HepG2 (cell line): Measurements from ENCODE around the gene PLK2. TPM values are rescaled to one million over a fixed set of nuclear protein-coding genes. Genes with fewer than 3 reads are reported as not detected.

Experiments used
- GATA4 ChIP-seq: sonication (generic); IDR thresholded peaks from 2 replicates; pipeline ENCODE4 v1.6.1; 2016; ENCODE audit warnings: antibody characterized with exemption, low read depth, borderline replicate concordance
- RAD21 ChIP-seq: fragments of 450-650 bp; formaldehyde crosslinking; IDR thresholded peaks from 2 replicates; pipeline ENCODE4 v1.5.0; 2020; ENCODE audit warnings: mild to moderate bottlenecking
- YEATS4 ChIP-seq: sonication (generic); formaldehyde crosslinking; IDR thresholded peaks from 2 replicates; pipeline ENCODE4 v1.4.0; 2020; ENCODE audit warnings: missing genetic modification reagents, borderline replicate concordance
- ZMYM3 ChIP-seq: sonication (generic); formaldehyde crosslinking; IDR thresholded peaks from 2 replicates; pipeline ENCODE4 v1.5.1; 2020; ENCODE audit warnings: mild to moderate bottlenecking, missing genetic modification reagents
- ZNF124 ChIP-seq: sonication (generic); formaldehyde crosslinking; IDR thresholded peaks from 2 replicates; pipeline ENCODE4 v1.4.0; 2020; ENCODE audit warnings: missing genetic modification reagents
- ZNF282 ChIP-seq: fragments of 450-650 bp; IDR thresholded peaks from 2 replicates; pipeline ENCODE4 v1.6.1; 2018; ENCODE audit not compliant: partially characterized antibody
- ZNF713 ChIP-seq: sonication (generic); formaldehyde crosslinking; IDR thresholded peaks from 2 replicates; pipeline ENCODE4 v1.4.0; 2020; ENCODE audit warnings: mild to moderate bottlenecking, missing genetic modification reagents
- polyA plus RNA-seq, 8 experiments: library from polyadenylated mRNA; depleted of rRNA in 3 of 8; stranded (reverse) in 7 of 8; unstranded in 1 of 8; fragments of >200 nt; fragmentation: Illumina TruSeq in 4 of 8; extraction: Trizol in 4 of 8; gene quantifications; 2 replicates each; pipeline versions ENCODE4 v1.2.1 to v1.2.3, GENCODE V29; 2011 to 2016; ENCODE audit warnings: low read depth in 4 of 8, missing spikeins in 1 of 8, mixed read lengths in 1 of 8; ENCODE audit not compliant: insufficient read depth in 1 of 8
- total RNA-seq, 5 experiments: library from RNA; depleted of rRNA; stranded (reverse); fragments of >200 nt; fragmentation: Illumina TruSeq; extraction: Trizol; gene quantifications; 2 replicates each; pipeline ENCODE4 v1.2.3, GENCODE V29; 2016; ENCODE audit warnings: low read depth in 1 of 5
- TF ChIP-seq, protein P1 (sequence below): sonication (generic); formaldehyde crosslinking; IDR thresholded peaks from 2 replicates; pipeline ENCODE4 v1.4.0; 2020; ENCODE audit warnings: missing genetic modification reagents
- TF ChIP-seq, protein P2 (sequence below): sonication (generic); formaldehyde crosslinking; IDR thresholded peaks from 2 replicates; pipeline ENCODE4 v1.4.0; 2020; ENCODE audit warnings: low read depth, missing genetic modification reagents
- TF ChIP-seq, protein P3 (sequence below): sonication (generic); formaldehyde crosslinking; IDR thresholded peaks from 2 replicates; pipeline ENCODE4 v1.8.0; 2022; ENCODE audit warnings: missing genetic modification reagents, low read depth, mild to moderate bottlenecking, borderline replicate concordance
- TF ChIP-seq, protein P4 (sequence below): sonication (generic); formaldehyde crosslinking; IDR thresholded peaks from 2 replicates; pipeline ENCODE4 v1.4.0; 2020; ENCODE audit warnings: missing genetic modification reagents
- TF ChIP-seq, protein P5 (sequence below): sonication (generic); formaldehyde crosslinking; IDR thresholded peaks from 2 replicates; pipeline ENCODE4 v1.5.0; 2020; ENCODE audit warnings: mild to moderate bottlenecking, missing genetic modification reagents, moderate library complexity

PLK2 gene
- total and polyA plus RNA-seq, 2 of the 13 experiments (the other 11 are each of a cell fraction or from before 2014, with no cell fraction given) = 9.6 to 29.6 TPM

DNA sequence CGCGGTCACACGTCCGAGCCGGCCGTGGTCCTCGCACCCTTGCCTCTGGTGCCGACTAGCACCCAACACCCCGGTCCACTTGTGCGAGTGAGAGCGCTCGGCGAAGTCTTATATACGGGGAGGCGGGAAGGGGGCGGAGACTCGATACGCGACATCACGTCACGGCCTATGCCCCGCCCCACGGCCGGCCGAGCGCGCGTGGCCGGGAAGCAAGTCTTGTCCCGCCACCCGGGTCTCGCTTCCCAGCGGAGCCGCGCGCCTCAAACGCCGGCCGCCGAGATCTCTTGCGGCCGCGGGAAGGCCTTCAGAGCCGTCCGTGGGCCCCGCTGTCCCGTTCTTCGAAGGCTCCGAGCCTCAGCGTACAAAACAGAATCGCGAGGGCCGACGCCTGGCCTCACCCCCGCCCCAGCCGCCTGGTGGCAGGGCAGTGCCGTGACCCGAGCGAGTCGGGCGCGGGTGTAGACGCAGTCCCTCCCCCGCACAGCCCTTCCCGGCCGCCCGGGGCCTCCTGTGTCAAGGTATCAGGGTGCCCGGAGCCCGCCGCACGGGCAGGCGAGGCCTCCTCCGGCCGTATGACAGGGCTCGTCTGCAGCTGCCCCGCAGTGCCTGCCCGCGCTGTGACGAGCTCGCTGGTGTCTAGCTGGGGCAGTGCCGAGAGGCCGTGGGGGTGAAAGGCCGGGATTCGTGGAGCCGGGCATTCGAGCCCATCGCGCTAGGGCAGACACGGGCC is at the start of gene PLK2 (continued):
- TF ChIP-seq ZNF124 = no peak
- TF ChIP-seq ZMYM3 (CRISPR knock-in tag) = no peak
- TF ChIP-seq GATA4 = peak; percentile 70; the same call in 1 of the 2 replicates
- TF ChIP-seq, protein P1, sequence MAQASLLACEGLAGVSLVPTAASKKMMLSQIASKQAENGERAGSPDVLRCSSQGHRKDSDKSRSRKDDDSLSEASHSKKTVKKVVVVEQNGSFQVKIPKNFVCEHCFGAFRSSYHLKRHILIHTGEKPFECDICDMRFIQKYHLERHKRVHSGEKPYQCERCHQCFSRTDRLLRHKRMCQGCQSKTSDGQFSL = no peak
- TF ChIP-seq, protein P2, sequence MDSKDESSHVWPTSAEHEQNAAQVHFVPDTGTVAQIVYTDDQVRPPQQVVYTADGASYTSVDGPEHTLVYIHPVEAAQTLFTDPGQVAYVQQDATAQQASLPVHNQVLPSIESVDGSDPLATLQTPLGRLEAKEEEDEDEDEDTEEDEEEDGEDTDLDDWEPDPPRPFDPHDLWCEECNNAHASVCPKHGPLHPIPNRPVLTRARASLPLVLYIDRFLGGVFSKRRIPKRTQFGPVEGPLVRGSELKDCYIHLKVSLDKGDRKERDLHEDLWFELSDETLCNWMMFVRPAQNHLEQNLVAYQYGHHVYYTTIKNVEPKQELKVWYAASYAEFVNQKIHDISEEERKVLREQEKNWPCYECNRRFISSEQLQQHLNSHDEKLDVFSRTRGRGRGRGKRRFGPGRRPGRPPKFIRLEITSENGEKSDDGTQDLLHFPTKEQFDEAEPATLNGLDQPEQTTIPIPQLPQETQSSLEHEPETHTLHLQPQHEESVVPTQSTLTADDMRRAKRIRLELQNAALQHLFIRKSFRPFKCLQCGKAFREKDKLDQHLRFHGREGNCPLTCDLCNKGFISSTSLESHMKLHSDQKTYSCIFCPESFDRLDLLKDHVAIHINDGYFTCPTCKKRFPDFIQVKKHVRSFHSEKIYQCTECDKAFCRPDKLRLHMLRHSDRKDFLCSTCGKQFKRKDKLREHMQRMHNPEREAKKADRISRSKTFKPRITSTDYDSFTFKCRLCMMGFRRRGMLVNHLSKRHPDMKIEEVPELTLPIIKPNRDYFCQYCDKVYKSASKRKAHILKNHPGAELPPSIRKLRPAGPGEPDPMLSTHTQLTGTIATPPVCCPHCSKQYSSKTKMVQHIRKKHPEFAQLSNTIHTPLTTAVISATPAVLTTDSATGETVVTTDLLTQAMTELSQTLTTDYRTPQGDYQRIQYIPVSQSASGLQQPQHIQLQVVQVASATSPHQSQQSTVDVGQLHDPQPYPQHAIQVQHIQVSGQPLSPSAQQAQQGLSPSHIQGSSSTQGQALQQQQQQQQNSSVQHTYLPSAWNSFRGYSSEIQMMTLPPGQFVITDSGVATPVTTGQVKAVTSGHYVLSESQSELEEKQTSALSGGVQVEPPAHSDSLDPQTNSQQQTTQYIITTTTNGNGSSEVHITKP = no peak
- no peak for TF ChIP-seq ZNF282
- TF ChIP-seq, protein P3, sequence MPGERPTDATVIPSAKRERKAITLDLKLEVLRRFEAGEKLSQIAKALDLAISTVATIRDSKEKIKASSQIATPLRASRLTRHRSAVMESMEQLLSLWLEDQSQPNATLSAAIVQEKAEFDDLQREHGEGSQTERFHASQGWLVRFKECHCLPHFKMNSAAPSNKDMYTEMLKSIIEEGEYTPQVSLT (CRISPR knock-in tag) = no peak; the same call in 1 of the 2 replicates
- TF ChIP-seq, protein P4, sequence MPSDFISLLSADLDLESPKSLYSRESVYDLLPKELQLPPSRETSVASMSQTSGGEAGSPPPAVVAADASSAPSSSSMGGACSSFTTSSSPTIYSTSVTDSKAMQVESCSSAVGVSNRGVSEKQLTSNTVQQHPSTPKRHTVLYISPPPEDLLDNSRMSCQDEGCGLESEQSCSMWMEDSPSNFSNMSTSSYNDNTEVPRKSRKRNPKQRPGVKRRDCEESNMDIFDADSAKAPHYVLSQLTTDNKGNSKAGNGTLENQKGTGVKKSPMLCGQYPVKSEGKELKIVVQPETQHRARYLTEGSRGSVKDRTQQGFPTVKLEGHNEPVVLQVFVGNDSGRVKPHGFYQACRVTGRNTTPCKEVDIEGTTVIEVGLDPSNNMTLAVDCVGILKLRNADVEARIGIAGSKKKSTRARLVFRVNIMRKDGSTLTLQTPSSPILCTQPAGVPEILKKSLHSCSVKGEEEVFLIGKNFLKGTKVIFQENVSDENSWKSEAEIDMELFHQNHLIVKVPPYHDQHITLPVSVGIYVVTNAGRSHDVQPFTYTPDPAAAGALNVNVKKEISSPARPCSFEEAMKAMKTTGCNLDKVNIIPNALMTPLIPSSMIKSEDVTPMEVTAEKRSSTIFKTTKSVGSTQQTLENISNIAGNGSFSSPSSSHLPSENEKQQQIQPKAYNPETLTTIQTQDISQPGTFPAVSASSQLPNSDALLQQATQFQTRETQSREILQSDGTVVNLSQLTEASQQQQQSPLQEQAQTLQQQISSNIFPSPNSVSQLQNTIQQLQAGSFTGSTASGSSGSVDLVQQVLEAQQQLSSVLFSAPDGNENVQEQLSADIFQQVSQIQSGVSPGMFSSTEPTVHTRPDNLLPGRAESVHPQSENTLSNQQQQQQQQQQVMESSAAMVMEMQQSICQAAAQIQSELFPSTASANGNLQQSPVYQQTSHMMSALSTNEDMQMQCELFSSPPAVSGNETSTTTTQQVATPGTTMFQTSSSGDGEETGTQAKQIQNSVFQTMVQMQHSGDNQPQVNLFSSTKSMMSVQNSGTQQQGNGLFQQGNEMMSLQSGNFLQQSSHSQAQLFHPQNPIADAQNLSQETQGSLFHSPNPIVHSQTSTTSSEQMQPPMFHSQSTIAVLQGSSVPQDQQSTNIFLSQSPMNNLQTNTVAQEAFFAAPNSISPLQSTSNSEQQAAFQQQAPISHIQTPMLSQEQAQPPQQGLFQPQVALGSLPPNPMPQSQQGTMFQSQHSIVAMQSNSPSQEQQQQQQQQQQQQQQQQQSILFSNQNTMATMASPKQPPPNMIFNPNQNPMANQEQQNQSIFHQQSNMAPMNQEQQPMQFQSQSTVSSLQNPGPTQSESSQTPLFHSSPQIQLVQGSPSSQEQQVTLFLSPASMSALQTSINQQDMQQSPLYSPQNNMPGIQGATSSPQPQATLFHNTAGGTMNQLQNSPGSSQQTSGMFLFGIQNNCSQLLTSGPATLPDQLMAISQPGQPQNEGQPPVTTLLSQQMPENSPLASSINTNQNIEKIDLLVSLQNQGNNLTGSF = no peak
- TF ChIP-seq RAD21 (CRISPR knock-in tag) = no peak
- 0 out of 2 replicates have a peak, but pooled peaks have one; percentile 34 for TF ChIP-seq ZNF713 (CRISPR knock-in tag)
- TF ChIP-seq, protein P5, sequence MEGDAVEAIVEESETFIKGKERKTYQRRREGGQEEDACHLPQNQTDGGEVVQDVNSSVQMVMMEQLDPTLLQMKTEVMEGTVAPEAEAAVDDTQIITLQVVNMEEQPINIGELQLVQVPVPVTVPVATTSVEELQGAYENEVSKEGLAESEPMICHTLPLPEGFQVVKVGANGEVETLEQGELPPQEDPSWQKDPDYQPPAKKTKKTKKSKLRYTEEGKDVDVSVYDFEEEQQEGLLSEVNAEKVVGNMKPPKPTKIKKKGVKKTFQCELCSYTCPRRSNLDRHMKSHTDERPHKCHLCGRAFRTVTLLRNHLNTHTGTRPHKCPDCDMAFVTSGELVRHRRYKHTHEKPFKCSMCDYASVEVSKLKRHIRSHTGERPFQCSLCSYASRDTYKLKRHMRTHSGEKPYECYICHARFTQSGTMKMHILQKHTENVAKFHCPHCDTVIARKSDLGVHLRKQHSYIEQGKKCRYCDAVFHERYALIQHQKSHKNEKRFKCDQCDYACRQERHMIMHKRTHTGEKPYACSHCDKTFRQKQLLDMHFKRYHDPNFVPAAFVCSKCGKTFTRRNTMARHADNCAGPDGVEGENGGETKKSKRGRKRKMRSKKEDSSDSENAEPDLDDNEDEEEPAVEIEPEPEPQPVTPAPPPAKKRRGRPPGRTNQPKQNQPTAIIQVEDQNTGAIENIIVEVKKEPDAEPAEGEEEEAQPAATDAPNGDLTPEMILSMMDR (CRISPR knock-in tag) = no peak
- TF ChIP-seq YEATS4 (CRISPR knock-in tag) = peak; percentile 18; the same call in 1 of the 2 replicates
